Sciatic nerve (tissue), 2 donors: Measurements from ENCODE around the gene CFAP100. TPM values are rescaled to one million over a fixed set of nuclear protein-coding genes. Genes with fewer than 3 reads are reported as not detected.

ENCODE experiments used
- ATAC-seq: fragments of 200-7000 bp; cut with Tn5 transposase; one replicate; pipeline ENCODE4 v1.9.1; 2020; ENCODE audit warnings: mild to moderate bottlenecking, moderate library complexity
- DNase-seq: peaks from one replicate; pipeline ENCODE4 v3.0.0-alpha.2; 2020; ENCODE audit warnings: low spot score
- intact Hi-C: fragments of 100-400 bp; cut with DNase I; formaldehyde crosslinking; loops from one replicate; pipeline ENCODE4 v1.14.2; 2022
- total RNA-seq: library from RNA; stranded (reverse); fragmentation: NEBNext Ultra II Directional; extraction: Animal tissue kit (Norgen Biotek cat#: 25700); gene quantifications from one replicate; pipeline ENCODE4 v1.2.1, GENCODE V29; 2021
- donor health status: DM: no; HTN: no; CAD: no.
- donor health status: DM: no; HTN: no; CAD: no.

The CFAP100 gene
- total RNA-seq, 1 donor from 2014 or later = 1.5 TPM

- DNase-seq = peak; percentile 51
- peak; percentile 34 for ATAC-seq
- intact Hi-C loops = loop anchor here (1.0 kb wide), 2 partner anchors 37 to 41 kb away; no protein-coding TSS in a partner anchor
Observed at GRCh38 chr3:126433496-126434263, 39.0 kb downstream of the CFAP100 start.

DNA sequence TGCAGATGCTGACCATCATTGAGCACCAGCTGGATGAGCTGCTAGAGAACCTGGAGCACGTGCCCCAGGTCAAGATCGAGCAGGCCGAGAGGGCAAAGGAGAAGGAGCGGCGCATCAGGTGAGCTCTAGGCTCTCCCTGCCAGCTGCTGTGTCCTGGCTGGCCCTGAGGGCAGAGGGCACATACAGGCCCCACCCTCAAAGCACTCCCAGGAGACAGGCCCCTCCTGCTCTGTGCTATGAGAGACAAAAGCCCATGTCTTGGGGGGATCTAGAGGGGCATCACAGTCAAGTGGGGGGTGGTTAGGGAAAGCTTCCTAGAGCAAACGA, 39.5 kb downstream of the CFAP100 start:
- intact Hi-C loops = loop anchor here (1.0 kb wide), 1 partner anchor 36 kb away; no protein-coding TSS in a partner anchor
- ATAC-seq = no peak

DNA sequence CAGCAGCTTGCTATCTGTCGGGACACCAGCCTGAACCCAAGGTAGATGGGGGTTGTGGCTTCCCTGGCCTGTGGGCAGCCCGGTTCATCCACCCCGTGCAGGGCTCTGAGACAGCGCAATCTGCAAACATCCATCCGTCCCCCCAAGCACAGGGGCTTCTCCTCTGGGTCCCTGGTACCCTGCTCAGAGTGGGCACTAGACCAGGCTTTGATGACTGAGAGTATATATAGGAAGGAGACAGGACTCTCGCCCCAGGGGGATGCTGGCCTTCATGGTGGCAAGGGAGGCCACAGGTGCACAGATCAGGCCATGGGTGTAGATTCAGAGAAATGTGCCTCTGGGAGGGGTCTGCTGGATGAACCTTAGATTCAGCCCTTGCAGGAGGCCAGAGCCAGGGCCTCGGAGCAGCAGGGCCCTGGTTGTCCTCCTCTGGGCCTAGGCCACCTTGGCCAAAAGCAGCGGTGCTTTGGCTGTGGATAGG, 40.3 kb downstream of the CFAP100 start:
- intact Hi-C loops = loop anchor here (1.0 kb wide), 1 partner anchor 35 kb away; no protein-coding TSS in a partner anchor
- ATAC-seq = no peak
- peak; percentile 36 for DNase-seq

More for the DNA sequence above, 39.5 kb downstream of the CFAP100 start:
- no peak for DNase-seq

DNA sequence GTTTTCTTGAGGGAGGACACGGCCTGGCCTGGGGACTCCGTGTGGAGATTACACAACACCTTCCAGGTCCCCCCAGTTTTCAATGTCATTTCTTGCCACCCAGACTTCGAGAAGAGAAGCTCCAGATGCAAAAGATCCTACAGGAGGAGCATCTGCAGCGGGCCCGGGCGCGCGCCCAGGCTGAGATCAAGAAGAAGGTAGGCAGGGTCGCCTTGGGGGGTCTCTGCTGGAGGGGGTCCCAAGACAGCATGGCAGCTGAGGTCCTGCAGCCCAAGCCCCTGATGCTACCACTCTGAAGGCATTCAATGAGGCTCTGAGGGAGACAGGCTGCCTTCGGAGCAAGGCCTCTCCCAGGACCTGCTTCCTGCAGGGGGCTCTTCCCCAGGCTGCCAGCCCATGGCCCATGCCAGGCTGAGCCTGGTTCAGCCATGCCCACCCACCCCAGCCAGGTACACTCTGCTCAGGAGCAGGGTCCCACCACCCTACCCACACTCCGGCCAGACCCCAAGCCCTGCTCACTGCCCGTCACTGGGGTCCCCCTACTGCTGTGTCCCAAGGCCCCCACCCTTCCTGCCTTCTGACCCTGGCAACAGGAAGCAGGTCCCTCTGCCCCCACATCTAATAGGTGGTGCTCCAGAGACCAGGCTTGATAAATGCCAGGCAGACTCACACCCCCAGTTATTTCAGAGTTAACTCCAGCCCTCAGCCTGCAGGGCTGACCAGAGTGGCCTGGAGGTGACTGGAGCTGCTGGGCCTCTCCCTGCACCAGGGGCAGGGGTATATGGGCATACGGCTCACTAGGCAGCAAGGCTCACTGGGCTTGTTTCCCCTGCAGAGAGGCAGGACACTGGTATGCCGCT, 41.0 kb downstream of the CFAP100 start:
- intact Hi-C loops = no loop called here

GRCh38 chr3:126436826-126437717, 42.4 kb downstream of the CFAP100 start:
- ATAC-seq (no peak), DNase-seq (peak; percentile 51)
- intact Hi-C loops = no loop called here

More for the DNA sequence above, 41.0 kb downstream of the CFAP100 start:
- no peak for ATAC-seq
- DNase-seq = peak; percentile 42

DNA sequence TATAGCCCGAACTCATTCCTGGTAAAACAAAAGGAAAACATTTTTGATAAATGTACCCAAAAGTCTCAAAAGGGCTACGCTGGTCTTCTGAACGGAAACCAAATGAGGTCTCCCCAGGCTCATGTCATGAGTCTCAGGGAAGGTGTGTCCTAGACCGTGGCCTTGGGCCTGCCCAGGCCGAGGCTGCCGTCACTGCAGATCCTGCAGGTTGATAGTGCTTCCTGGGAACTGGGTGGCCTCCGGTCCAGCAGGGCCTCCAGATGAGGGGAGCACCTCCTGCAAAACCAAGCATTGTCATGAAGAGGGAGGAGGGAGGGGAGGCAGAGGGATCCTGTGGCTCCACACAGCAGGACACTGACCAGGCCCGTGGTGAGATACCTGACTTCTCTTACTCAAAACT, 43.5 kb downstream of the CFAP100 start:
- intact Hi-C loops = no loop called here
- ATAC-seq (no peak), DNase-seq (no peak)

- DNase-seq (no peak), ATAC-seq (no peak)
- intact Hi-C loops = no loop called here
Observed at GRCh38 chr3:126438746-126439145, 44.0 kb downstream of the CFAP100 start.

DNA sequence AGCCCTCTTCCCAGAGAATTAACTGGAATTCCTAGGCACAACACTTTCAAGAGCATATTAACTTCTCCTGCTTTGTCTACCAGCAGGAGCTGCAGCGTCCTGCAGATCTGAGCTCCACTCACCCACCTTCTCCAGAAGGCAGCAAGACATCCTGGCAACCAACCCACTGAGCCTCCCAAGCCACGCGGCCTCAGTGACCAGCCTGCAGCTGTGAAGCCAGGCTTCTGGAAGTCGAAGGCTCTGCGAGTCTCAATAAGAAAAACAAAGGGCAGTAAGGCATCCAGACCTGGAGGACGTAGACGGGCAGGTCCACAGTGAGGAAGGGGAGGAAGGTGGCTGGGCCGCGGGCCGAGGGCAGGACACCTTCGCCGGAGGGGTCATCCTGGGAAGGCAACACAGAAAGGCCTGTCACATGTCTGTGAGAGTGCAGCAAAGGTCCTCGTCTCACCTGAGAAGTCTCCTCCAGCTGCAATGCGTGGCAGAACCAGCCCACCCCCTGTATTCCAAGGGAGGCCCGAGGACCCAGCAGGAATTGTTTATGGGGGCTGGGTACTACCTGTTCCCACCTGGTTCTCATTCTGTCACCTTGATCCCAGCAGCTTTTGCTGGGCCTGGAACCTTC, 44.7 kb downstream of the CFAP100 start:
- ATAC-seq = no peak

GRCh38 chr3:126439968-126440708, 45.4 kb downstream of the CFAP100 start:
- ATAC-seq = no peak
- DNase-seq = no peak
- intact Hi-C loops = loop anchor here (10.0 kb wide), 1 partner anchor 1525 kb away; no protein-coding TSS in a partner anchor

More for the DNA sequence above, 44.7 kb downstream of the CFAP100 start:
- peak; percentile 42 for DNase-seq
- intact Hi-C loops = no loop called here

- intact Hi-C loops = loop anchor here (10.0 kb wide), 1 partner anchor 1524 kb away; no protein-coding TSS in a partner anchor
- ATAC-seq (no peak), DNase-seq (peak; percentile 43)
Observed at GRCh38 chr3:126440709-126440995, 45.9 kb downstream of the CFAP100 start.

GRCh38 chr3:126441256-126441880, 46.7 kb downstream of the CFAP100 start:
- intact Hi-C loops = loop anchor here (10.0 kb wide), 1 partner anchor 1523 kb away; no protein-coding TSS in a partner anchor
- peak; percentile 50 for DNase-seq

DNA sequence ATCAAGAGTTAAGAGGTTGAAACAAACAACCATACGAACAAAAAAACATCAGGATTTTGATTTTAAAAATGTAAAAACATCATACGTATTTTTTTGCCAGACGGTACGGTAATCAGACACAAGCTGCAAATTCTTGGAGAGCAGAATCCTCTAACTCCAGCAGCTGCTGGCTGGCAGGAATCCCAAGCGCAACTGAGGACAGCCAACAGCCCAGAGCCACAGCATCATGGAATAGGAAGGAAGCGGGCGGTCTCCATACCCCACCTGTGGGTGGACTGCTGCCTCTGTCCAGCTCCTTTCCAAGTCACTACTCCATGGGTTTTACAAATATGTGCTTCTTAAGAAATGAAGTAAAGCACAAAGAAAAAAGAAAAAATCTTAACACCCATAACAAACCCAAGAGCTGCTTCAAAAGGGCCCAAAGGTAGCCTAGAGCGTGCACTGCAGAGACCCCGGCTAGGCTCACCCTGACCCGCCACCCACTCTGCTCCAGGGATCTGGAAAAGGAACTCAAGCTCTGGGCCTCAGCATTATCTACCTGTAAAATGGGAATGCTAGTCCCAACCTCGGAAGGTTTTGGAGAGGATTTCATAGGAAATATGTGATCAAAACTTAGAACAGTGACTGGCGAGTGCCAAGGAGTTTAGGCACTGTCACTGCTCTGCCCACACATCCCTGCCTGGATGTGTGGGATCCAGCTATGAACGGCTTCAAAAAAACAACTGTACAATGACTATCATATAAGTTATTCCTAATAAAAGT, 47.6 kb downstream of the CFAP100 start:
- intact Hi-C loops = loop anchor here (10.0 kb wide), 1 partner anchor 1523 kb away; no protein-coding TSS in a partner anchor
- no peak for ATAC-seq
- DNase-seq = peak; percentile 60

More at GRCh38 chr3:126441256-126441880, 46.7 kb downstream of the CFAP100 start:
- ATAC-seq = no peak

GRCh38 chr3:126442856-126443242, 48.1 kb downstream of the CFAP100 start:
- ATAC-seq = no peak
- peak; percentile 31 for DNase-seq
- intact Hi-C loops = loop anchor here (10.0 kb wide), 1 partner anchor 1522 kb away; no protein-coding TSS in a partner anchor

DNA sequence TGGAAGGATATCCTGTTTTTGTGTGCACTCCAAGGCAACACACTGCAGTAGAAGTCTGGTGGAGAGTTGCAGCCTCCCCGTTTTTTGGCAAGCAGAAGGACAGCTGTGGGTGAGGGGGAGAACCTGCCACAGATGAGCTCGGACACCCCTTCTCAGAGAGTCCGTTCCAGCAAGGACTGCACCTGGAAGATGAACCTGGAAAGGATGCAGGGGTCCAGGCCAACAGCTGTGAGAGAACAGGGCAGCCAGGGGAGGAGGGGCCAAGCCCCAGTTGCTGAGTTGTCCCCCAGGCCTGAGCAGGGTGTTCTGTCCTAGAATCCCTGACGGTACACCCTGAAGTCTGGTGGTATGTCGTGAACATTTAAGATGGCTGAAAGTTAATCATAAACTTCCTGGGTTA, 50.8 kb downstream of the CFAP100 start:
- no peak for DNase-seq
- intact Hi-C loops = loop anchor here (10.0 kb wide), 1 partner anchor 1519 kb away; no protein-coding TSS in a partner anchor
- ATAC-seq = no peak

DNA sequence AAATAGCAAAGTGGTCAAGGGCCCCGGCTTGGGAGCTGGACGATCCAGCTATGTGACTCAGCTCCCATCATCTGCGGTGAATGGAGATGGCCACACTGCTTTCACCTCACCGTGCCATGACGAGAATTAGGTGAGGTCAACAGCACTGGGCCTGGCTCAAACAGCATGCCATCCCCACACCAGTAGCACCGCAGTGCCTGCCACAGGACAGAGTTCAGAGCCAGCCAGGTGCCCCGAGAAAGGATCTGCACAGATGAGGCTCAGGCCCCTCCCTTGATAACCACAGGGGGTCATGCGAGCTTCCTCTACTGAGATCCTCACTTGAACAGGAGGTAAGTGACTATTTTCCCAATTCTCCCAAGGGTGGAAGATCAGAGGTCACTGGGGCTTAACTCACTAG, 51.6 kb downstream of the CFAP100 start:
- intact Hi-C loops = loop anchor here (10.0 kb wide), 1 partner anchor 1518 kb away; no protein-coding TSS in a partner anchor
- no peak for ATAC-seq
- DNase-seq = peak; percentile 34

- no peak for ATAC-seq
- DNase-seq = no peak
- intact Hi-C loops = loop anchor here (10.0 kb wide), 1 partner anchor 1518 kb away; no protein-coding TSS in a partner anchor
Observed at GRCh38 chr3:126446791-126447190, 52.1 kb downstream of the CFAP100 start.
